GM19455 (cell line): Measurements from ENCODE around the gene SCAP.
"Not testable (repeated sequence)": the region's sequence is repeated elsewhere in the genome, so short reads cannot be mapped to it uniquely, and the experiment has no call there.

Experiments
- ATAC-seq: cut with Tn5 transposase; IDR thresholded peaks from one replicate; pipeline ENCODE4 v1.9.1; 2021; ENCODE audit not compliant: unreplicated experiment

Gene SCAP

DNA sequence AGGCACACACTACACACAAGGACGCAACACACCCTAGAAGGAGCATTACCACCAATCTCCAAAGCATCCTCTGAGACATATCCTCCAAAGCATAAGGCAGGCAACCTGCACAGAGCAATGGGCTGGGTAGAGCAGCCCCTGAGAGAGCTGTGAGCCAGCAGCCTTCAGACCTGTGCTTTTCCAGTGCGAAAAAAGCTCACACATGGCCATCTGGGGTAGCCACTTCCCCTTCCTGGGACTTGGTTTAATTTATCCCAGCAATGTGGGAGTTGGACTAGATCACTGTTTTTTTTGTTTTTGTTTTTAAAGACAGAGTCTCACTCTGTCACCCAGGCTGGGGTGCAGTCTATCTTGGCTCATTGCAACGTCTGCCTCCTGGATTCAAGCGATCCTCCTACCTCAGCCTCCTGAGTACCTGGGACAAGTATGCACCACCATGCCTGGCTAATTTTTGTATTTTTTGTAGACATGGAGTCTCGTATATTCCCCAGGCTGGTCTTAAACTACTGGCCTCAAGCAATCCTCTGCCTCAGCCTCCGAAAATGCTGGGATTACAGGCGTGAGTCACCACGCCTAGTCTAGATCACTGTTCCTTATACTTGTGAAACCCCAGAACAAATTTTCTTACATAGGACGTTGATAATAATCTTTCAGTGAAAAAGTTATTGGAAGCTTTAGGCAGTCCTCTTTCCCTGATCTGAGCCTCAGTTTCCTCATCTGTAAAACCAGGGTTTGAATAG is 76.0 kb downstream of the SCAP start:
- no peak for ATAC-seq

DNA sequence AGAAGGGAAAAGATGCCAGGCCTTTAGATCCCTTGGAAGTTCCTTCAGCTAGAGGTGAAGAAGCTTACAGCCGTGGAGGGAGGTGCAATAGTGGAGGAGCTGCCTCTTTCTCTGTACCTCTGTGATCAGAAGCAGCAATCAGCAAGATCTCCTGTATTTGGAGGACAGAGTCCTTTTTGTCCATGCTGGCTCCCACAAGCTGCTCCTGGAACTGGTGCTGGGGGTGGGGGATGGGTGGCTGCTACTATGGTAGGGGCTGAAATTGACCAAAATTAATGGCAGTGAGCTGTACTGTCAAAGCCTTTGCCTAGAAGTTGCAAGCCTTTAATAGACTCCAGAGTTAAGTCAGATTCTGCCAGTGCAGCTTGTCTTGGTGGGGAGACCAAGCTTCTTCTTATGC is 76.7 kb downstream of the SCAP start:
- ATAC-seq, result no peak

DNA sequence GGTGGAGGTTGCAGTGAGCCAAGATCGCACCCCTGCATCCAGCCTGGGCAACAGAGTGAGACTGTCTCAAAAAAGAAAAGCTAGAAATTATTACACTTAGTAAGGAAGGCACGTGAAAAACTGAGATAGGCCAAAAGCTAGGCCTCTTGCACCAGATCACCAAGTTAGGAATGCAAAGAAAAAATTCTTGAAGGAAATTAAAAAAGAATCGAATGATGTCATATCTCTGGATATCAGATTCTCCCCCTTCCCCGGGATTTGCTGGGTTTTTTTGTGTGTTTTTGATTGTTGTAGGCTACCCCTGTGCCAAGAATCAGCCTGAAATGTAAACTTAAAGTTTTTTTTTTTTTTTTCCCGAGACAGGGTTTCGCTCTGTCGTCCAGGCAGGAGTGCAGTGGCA is 77.5 kb downstream of the SCAP start:
- ATAC-seq, result no peak

DNA sequence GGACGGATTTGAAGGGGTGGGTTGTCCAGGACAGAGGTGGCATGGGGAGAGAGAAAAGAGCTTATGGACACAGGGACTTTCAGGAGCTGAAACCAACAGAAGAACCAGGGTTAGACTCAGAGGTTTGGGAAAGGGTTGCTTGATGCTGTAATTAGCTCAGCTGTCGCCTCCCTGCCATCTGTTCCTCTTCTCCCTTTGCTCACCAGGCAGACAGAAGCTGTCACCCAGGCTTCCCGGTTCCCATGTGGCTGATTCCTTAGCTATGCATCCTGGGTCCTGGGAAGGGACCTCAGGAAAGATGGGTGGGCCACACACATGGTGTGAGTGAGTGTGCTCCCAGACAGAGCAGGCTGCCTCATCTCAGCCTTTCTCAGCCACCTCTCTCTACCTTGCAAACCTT is 80.9 kb downstream of the SCAP start:
- no peak for ATAC-seq

DNA sequence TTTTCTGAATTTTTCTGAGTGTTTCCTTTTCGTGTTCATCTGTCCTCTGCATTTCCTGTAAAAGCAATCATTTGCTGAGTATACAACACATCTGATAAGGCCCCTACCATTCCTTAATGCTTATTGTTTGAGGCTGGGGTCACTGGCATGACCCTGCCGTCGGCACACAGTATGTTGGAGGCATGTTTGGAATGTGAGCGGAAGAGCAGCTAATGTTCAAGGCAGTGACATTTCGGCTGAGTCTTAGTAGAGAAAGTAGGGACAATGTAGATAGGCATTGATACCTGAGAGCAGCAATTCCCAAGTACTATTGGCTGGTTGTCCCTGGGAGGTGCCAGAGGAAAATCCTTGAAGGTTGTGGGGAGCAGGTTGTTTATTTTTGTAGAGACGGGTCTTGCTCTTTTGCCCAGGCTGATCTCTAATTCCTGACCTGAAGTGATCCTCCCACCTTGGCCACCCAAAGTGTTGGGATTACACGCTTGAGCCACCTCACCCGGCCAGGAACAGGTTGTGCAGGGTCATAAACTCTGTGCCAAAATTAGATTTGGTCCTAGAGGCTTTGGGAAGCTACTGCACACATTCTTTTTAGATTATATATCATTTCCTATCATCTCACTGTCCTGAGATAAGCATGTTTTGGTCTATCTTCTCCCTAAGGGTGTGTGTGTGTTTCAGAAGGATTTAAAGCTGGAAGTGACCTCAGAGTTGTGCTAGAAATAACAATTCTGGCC is 81.4 kb downstream of the SCAP start:
- ATAC-seq, result no peak

DNA sequence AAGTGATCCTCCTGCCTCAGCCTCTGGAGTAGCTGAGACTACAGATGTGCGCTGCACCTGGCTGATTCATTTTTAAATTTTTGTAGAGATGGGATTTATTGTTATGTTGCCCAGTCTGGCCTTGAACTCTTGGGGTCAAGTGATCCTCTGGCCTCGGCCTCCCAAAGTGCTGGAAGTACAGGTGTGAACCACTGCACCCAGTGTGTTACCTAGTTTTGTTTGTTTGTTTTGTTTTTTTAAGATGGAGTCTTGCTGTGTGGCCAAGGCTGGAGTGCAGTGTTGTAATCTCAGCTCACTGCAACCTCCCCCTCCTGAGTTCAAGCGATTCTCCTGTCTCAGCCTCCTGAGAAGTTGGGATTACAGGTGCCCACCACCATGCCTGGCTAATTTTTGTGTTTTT is 82.8 kb downstream of the SCAP start:
- no peak for ATAC-seq

DNA sequence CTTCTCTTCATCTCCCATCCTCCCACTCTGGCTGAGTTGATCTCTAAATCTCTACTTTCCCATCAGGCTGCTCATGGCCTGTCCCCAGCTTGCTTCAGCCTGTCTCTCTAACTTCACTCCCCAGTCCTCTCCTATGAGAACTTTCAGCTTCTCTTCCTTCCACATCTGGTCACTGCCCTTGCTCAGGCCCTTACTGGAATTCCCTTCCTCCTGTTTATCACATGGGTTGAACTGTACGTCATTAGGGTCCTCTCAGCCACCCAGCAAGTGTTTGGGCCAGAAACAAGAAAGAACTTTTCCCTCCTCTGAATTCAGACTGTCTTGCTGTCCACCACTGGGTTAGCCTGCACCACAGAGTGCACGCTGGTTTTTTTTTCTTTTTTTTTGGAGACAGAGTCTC is 89.9 kb downstream of the SCAP start:
- ATAC-seq, result no peak

DNA sequence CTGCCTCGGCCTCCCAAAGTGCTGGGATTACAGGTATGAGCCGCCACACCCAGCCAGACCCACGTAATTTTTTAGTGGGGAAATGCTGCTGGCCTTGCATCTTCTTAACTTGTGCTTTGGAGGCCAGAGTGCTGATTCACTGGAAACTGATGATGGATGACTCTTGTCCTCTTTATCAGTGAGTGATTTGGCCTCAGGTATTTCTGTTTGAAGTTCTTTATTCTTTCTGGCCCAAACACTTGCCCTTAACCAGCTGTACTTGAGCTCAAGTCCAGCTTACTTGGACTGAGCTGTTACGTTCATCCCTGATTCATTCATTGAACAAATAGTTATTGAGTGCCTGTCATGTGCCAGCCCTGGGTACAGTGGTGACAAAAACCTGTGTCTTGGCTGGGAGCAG is 90.7 kb downstream of the SCAP start:
- no peak for ATAC-seq

DNA sequence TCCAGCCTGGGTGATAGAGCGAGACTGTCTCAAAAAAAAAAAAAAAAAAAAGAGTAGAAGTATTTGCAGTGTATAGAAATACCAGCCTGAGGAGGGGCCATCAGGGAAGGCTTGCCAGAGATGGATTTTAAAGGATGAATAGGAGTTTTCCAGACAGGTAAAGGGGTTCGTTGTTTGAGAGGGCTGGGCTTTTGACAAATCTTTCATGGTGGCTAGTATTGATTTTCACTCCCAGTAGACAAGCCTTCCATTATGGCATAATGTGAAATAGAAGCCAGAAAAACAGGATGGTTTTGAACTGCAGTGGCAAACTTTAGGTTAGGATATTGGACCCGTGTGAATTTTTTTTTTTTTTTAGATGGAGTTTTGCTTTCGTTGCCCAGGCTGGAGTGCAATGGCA is 91.3 kb downstream of the SCAP start:
- ATAC-seq, result no peak

DNA sequence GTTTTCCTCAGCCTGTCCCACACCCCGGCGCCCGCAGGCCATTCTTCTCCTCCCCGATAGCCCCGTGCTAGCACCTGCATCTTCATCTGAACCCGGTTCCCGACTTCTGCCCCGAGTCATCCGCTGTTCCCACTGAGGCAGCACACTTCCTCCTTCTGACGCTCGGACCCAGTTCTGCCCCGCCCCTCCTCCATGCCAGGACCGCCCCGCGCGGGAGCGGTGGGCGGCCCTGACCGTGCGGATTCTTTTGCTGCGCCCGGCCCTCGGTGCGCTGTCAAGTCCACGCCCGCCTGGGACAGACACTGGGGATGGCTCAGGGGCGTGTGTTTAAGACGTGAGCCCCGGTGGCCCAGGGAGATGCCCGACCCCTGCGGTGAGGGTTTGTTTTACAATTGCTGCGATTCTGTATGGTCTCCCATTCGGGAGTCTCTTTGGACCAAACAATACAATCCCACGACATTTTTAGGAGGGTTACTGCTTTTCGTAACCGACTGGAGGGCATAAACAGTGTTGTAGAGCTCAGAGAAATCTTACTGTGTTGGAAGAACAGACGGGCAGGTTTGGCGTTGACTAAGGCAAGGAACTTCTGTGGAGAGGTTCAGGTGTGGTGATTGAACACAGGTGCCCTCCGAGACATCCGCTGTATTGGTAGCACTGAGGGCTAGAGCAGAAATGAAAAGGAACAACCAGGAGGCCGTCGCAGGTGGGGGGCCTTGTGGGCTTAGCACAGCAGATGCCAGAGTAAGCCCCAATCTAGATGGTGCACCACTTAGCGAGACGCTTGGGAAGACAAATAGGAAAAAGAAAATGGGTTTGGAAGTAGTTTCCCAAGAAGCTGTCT is 94.2 kb downstream of the SCAP start:
- peak; percentile 74 for ATAC-seq

DNA sequence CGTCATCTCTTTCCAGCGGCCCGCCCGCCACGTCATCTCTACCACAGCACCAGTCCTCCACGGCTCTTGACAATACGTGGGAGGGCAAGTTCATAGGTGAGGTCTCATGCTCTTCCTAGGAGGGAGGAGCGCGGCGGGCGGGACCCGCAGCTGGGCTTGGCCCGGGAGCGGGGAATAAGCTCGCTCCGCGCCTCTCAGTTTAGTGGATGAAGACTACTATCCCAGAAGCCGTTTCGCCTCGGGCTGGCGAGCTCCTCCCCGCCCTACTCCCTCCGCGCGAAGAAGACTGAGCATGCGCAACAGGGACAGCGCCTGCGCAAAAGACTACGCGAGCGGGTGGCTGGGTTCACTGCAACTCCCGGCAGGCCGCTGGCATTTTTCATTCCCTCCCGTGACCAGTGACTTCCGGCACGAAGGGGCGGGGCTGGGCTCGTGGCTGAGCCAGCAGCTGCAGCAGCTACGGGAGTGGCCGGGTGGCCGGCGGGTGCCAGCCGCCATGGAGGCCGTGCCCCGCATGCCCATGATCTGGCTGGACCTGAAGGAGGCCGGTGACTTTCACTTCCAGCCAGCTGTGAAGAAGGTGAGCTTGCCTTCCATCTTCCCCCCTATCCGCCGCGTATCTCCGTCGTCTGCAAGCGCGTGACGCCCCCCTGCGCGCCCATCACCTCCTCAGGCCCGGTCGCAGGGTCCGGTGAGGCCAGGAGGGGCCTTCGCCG is 95.0 kb downstream of the SCAP start, which contains the start of gene PTPN23:
TSS of gene PTPN23 (plus strand) at position 421 of the 716 bp plus-strand sequence. CDS start at position 497, 76 bp downstream.
- peak; percentile 63 for ATAC-seq

DNA sequence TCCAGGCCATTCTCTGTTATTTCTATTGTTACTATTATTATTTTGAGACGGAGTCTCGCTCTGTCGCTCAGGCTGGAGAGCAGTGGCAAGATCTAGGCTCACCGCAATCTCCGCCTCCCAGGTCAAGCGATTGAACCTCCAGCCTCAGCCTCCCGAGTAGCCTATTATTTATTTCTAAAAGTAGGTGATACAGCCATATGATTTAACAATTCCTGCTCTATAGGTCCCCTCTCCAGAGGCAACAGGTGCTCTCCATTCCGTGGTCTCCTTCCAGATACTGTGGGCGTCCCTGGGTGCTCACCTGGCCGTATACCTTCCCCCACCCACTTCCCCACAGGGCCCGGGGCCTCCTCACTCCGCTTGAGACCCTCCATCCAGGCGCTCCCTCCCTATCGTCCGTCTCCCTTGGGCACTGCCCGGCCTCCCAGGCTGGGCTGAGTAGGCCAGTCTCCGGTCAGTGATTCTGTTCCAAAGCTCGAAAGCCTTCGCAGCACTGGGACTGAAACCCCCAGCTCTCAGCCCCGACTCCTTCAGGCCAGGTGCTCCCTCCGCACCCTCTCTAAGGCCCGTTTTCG is 95.6 kb downstream of the SCAP start:
- ATAC-seq, result peak; percentile 10

DNA sequence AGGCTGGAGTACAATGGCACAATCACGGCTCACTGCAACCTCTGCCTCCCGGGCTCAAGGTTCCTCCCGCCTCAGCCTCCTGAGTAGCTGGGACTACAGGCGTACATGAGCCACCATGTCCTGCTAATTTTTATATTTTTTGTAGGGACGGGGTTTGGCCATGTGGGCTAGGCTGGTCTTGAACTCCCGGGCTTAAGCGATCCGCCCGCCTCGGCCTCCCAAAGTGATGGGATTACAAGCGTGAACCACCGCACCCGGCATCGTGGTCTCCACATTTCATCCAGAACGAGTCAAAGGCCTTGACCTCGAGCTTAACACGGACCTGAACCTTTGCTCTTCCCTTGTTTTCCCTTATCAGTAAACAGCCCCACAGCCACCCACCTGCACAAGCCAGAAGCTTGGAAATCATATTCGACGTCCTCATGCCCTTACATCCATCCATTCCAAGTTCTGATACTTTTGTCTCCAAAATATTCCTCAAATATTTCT is 96.3 kb downstream of the SCAP start:
- no peak for ATAC-seq

DNA sequence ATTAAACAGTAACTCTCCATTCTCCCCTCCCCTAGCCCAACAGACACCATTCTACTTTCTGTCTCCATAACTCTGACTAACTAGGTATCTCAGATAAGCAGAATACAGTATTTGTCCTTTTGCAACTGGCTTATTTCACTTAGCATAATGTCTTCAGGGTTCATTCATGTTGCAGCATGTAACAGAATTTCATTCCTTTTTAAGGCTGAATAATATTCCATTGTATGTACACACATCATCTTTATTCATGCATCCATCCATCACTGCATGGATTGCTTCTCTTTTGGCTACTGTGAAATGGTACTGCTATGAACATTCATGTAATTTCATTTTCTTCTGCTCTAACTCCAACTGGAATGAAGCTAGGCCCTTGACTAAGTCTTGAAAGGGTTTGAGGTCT is 96.9 kb downstream of the SCAP start:
- no peak for ATAC-seq

DNA sequence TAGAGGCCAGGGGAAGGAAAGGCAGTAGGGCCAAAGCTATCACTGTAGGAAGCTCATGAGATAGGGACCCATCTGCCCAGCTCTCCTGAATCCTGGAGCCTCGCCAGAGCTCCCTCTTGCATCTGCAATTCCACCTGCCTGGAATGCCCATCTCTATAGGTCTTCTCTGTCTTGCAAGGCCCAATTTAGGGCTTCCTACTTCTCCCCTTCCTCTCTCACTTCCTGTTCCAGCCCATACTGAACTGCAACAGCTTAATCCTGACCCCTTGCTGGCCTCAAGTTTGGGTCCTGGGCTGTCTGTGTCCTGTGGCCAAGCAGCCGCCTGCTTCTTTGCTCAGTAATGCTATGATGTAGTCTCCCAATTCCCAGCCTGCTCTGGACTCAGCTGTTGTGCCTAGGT is 98.6 kb downstream of the SCAP start:
- ATAC-seq, result no peak

DNA sequence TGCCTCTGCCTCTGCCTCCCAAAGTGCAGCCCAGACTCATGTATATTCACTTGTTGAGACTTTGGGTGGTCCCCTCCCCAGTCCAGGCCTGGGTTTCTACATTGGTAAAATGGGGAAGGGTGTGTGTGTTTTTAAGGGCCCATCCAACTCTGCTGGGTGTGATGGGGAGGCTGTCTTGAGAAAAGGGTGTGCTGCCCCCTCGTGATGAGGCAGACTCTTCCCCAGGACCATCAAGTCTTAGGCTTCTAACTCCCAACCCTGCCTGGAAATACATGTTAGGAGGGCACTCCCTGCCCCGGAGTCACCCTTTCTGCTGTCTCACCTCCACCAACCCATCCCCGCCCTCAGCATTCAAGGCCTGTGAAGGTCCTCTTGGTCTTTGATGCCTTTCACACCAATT is 99.3 kb downstream of the SCAP start:
- ATAC-seq, result no peak

DNA sequence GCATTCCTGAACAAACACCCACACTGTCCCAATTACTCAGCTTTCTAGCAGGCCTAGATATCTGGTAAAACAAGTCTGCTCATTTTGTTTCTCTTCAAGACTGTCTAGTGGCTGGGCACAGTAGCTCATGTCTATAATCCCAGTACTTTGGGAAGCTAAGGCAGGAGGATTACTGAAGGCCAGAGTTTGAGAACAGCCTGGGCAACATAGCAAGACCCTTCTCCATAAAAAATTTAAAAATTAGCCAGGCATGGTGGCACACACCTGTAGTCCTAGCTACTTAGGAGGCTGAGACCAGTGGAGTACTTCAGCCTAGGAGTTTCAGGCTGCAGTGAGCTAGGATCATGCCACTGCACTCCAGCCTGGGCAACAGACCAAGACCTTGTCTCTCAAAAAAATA is 101.2 kb downstream of the SCAP start:
- no peak for ATAC-seq

DNA sequence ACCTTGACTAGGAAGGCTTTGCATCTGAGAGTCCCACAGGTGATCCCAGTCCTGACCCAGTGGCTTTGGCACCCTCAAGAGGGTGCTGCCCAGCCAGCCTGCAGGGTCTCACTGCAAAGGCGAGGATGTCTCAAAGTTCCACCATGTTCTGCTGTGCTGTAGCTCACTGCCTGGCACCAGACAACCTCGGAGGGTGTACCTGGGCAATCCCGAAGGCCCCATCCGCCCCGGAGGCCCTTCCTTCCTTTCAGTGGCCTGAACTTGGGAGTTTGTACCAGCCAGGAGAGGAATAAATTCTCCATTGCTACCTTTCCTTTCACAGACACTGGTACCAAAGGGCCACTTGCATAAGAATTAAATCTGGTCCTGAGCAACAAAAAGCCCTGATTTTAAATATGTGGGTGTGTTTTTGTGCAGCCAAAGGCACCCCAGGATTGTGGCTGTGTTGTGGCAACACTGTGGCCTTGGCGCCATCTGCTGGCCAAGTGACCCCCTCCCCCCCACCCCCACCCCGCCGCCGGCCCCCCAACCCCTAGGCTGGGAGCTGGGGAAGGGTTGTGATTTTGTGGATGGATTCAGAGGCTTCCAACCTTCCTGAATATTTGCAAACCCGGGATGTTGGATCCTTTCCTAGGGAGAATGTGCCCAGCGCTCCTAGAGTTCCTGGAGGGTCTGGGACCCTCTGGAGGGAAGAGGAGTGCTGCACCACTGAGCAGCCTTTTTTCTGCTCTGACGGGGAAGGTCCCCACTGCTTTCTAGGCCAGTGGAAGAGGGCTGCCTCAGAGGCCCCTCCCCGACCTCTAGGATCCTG is 104.6 kb downstream of the SCAP start:
- ATAC-seq, result no peak

DNA sequence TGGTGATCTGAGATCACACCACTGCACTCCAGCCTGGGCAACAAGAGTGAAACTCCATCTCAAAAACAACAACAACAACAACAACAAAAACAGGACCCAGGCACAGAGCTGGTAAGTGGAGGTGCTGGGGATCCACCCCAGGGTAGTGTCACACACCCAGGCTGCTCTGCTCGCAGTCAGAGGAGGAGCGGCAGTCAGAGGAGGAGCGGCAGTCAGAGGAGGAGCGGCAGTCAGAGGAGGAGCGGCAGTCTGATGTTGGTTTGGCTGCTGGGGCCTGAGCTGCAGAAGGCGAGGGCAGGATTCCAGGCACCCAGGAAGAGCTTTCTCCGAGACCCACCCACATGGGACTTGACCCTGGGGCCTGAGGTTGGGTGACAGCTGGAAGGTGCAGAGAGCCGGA is 105.7 kb downstream of the SCAP start:
- ATAC-seq, result not testable (repeated sequence)

DNA sequence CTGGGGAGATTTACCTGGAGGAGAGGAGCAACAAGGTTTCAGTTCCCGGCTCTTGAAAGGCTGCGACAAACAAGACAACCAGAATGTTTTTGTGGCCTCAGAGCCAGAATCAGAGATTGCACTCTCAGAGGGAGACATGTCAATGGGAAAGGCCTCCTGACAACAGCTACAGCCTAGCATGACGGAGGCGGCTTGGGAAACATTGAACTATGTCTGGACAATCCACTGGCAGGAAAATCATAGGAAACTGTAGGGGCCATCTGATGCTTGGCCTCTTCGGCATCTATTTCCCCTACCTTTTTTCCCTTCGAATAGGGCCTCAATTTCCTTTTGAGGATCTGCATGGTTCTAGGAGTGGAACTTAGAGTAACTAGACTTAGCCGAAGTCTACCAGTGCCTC is 108.1 kb downstream of the SCAP start:
- no peak for ATAC-seq
